Endothelial cell of umbilical vein (primary cell): Measurements from ENCODE around the gene ARHGAP21.

ENCODE experiments used
- CTCF ChIP-seq, 2 donors: IDR thresholded peaks; 1 replicate in 1 of 2; 2 replicates in 1 of 2; pipeline ENCODE4 v1.5.1; 2011; ENCODE audit warnings: low read length in 2 of 2, mild to moderate bottlenecking in 2 of 2, moderate library complexity in 2 of 2, control low read depth in 1 of 2, inconsistent platforms in 1 of 2, low read depth in 1 of 2; ENCODE audit not compliant: insufficient read depth in 1 of 2; ENCODE audit errors: extremely low read depth in 1 of 2
- EZH2 ChIP-seq: IDR thresholded peaks from 2 replicates; pipeline ENCODE4 v1.6.1; 2012; ENCODE audit warnings: borderline replicate concordance, low read depth, mild to moderate bottlenecking, moderate library complexity, low read length, inconsistent platforms; ENCODE audit not compliant: severe bottlenecking
- MAX ChIP-seq: IDR thresholded peaks from 2 replicates; pipeline ENCODE4 v1.6.1; 2011; ENCODE audit not compliant: insufficient read depth, insufficient read length
- POLR2A ChIP-seq: IDR thresholded peaks from 2 replicates; pipeline ENCODE4 v1.6.1; 2012; ENCODE audit warnings: low read depth, mild to moderate bottlenecking, control low read depth, low read length
- POLR2AphosphoS5 ChIP-seq: IDR thresholded peaks from 2 replicates; pipeline ENCODE4 v1.6.1; 2012; ENCODE audit warnings: low read depth, mild to moderate bottlenecking, control low read depth, low read length, moderate library complexity; ENCODE audit not compliant: insufficient read depth

GRCh38 chr10:24569330-24569796, 154.3 kb downstream of the ARHGAP21 start:
- no peak for TF ChIP-seq CTCF (IDR thresholded peaks at IDR 0.05; ENCODE audit: extremely low read depth in 1 of 2, insufficient read depth in 1 of 2, low read depth in 1 of 2, low read length in 2 of 2)
- no peak for TF ChIP-seq EZH2
- no peak for TF ChIP-seq MAX
- no peak for TF ChIP-seq POLR2A
- TF ChIP-seq POLR2AphosphoS5 = no peak
